GM10266 (cell line): ENCODE measurements around the gene PCYOX1L.

ENCODE experiments used
- DNase-seq: peaks from one replicate; pipeline ENCODE4 v3.0.0; 2012; ENCODE audit errors: extremely low spot score
- CTCF ChIP-seq: IDR thresholded peaks from 2 replicates; pipeline ENCODE4 v1.5.1; 2012; ENCODE audit warnings: mild to moderate bottlenecking, low read depth; ENCODE audit not compliant: control insufficient read depth, insufficient read depth; ENCODE audit errors: missing control alignments

PCYOX1L gene

GRCh38 chr5:149357370-149358293 lies at the start of gene PCYOX1L:
Gene PCYOX1L (plus strand): TSS chr5:149358046. CDS start chr5:149358069, 23 bp downstream.
- no peak for TF ChIP-seq CTCF
- peak; percentile 96 for DNase-seq

GRCh38 chr5:149309354-149309753 lies 48.5 kb upstream of the PCYOX1L start:
- no peak for DNase-seq
- no peak for TF ChIP-seq CTCF

- no peak for TF ChIP-seq CTCF
- no peak for DNase-seq
Measured at GRCh38 chr5:149310488-149310887, 47.4 kb upstream of the PCYOX1L start.

GRCh38 chr5:149310947-149311658 lies 46.7 kb upstream of the PCYOX1L start:
- TF ChIP-seq CTCF: no peak
- DNase-seq: no peak

- TF ChIP-seq CTCF: no peak
- DNase-seq: no peak
Measured at GRCh38 chr5:149313151-149313841, 44.5 kb upstream of the PCYOX1L start.

GRCh38 chr5:149314571-149315111 lies 43.2 kb upstream of the PCYOX1L start:
- DNase-seq: no peak
- TF ChIP-seq CTCF: peak; percentile 6

- no peak for TF ChIP-seq CTCF
- no peak for DNase-seq
Measured at GRCh38 chr5:149315753-149316152, 42.1 kb upstream of the PCYOX1L start.
